ENCODE data around the gene CRYAB. TPM values are rescaled to one million over a fixed set of nuclear protein-coding genes. Genes with fewer than 3 reads are reported as not detected.

Gene CRYAB
- polyA plus RNA-seq, 2 of the 4 experiments (the other 2 are of a cell fraction), result 1.1 to 25.3 TPM

- CTCF ChIA-PET, result interaction anchor here (2.4 kb wide), 1 partner anchor 20 kb away, joined by 7 read pairs; no protein-coding TSS in a partner anchor
- Histone ChIP-seq H3K9me3 (no peaks in the 10 kb centered on the region), H3K27ac (no peak overlapping the region), H3K4me1 (no peaks in the 10 kb centered on the region), H3K4me2 (no peak overlapping the region), H3K4me3 (no peak overlapping the region)
- no peak for FAIRE-seq
- TF ChIP-seq FOSL2 (IDR thresholded peaks at IDR 0.05) (no peak), FOSL2 (CRISPR knock-in tag; IDR thresholded peaks at IDR 0.05) (no peak), RCOR1 (IDR thresholded peaks at IDR 0.05; ENCODE audit: low read depth, low read length) (no peak), ESRRA (IDR thresholded peaks at IDR 0.05; ENCODE audit: borderline replicate concordance, low read length) (no peak), TFCP2L1 (CRISPR knock-in tag; IDR thresholded peaks at IDR 0.05) (no peak), PHF8 (IDR thresholded peaks at IDR 0.05; ENCODE audit: borderline replicate concordance, low read depth) (no peak)
- ATAC-seq, result no peak
- no peak for DNase-seq (ENCODE audit: low read depth in 1 of 2, low spot score in 1 of 2)
- POLR2A ChIA-PET, result no interaction called here
- WGBS (ENCODE audit: missing lambda C conversion rate), result 93% methylated on average over 3 of the region's 3 CpGs
Measured at GRCh38 chr11:111951565-111951964, 40.0 kb upstream of the CRYAB start.

GRCh38 chr11:111949519-111950426, 38.2 kb upstream of the CRYAB start:
- Histone ChIP-seq H3K4me3 (no peak overlapping the region), H3K4me2 (no peak overlapping the region), H3K4me1 (peaks cover 11% of the 10 kb centered on the region), H3K9me3 (no peaks in the 10 kb centered on the region), H3K27ac (no peak overlapping the region)
- FAIRE-seq (no peak), ATAC-seq (no peak), DNase-seq (ENCODE audit: low read depth in 1 of 2, low spot score in 1 of 2) (no peak)
- WGBS (ENCODE audit: missing lambda C conversion rate), result 70% methylated on average over 7 of the region's 7 CpGs
- POLR2A ChIA-PET, result no interaction called here
- TF ChIP-seq HOXB13 (CRISPR knock-in tag; IDR thresholded peaks at IDR 0.05; ENCODE audit: low read depth), result no peak
- TF ChIP-seq EHF (CRISPR knock-in tag; IDR thresholded peaks at IDR 0.05), result no peak
- no peak for TF ChIP-seq ZFP36 (IDR thresholded peaks at IDR 0.05; ENCODE audit: borderline replicate concordance, partially characterized antibody)
- no peak for TF ChIP-seq HES2 (IDR thresholded peaks at IDR 0.05)
- TF ChIP-seq RARB (CRISPR knock-in tag; IDR thresholded peaks at IDR 0.05), result no peak
- no peak for TF ChIP-seq CTCF (IDR thresholded peaks at IDR 0.05)
- no peak for TF ChIP-seq ZNF302 (CRISPR knock-in tag; IDR thresholded peaks at IDR 0.05)
- no peak for TF ChIP-seq JUN (IDR thresholded peaks at IDR 0.05)
- TF ChIP-seq NPAS2 (CRISPR knock-in tag; IDR thresholded peaks at IDR 0.05; ENCODE audit: borderline replicate concordance), result no peak
- no peak for TF ChIP-seq MYC (IDR thresholded peaks at IDR 0.05; ENCODE audit: borderline replicate concordance, low read length)
- TF ChIP-seq ZSCAN20 (CRISPR knock-in tag; IDR thresholded peaks at IDR 0.05), result no peak
- TF ChIP-seq ZC3H11A (IDR thresholded peaks at IDR 0.05), result no peak
- TF ChIP-seq PBX3 (IDR thresholded peaks at IDR 0.05), result no peak
- TF ChIP-seq ELK1 (IDR thresholded peaks at IDR 0.05; ENCODE audit: low read depth, low read length), result no peak
- TF ChIP-seq RNF2 (IDR thresholded peaks at IDR 0.05; ENCODE audit: borderline replicate concordance, low read depth), result no peak
- TF ChIP-seq, protein P1, sequence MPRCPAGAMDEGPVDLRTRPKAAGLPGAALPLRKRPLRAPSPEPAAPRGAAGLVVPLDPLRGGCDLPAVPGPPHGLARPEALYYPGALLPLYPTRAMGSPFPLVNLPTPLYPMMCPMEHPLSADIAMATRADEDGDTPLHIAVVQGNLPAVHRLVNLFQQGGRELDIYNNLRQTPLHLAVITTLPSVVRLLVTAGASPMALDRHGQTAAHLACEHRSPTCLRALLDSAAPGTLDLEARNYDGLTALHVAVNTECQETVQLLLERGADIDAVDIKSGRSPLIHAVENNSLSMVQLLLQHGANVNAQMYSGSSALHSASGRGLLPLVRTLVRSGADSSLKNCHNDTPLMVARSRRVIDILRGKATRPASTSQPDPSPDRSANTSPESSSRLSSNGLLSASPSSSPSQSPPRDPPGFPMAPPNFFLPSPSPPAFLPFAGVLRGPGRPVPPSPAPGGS (IDR thresholded peaks at IDR 0.05), result no peak
- no peak for TF ChIP-seq JUNB (IDR thresholded peaks at IDR 0.05)
- no peak for TF ChIP-seq KDM5A (IDR thresholded peaks at IDR 0.05)
- CTCF ChIA-PET, result interaction anchor here (1.0 to 1.7 kb wide), 4 partner anchors 11 to 32 kb away, joined by 3 to 6 read pairs (median 4); no protein-coding TSS in a partner anchor

Measured in A549 (cell line).